ENCODE measurements around the gene PKP1.

GRCh38 chr1:201248721-201249559 lies 34.4 kb upstream of the PKP1 start:
- TF ChIP-seq CTCF (IDR thresholded peaks at IDR 0.05 in 8 of 11, conservative IDR thresholded peaks at IDR 0.05 in 3 of 11): no peak
- no peak for TF ChIP-seq POLR2AphosphoS5 (IDR thresholded peaks at IDR 0.05)
- no peak for TF ChIP-seq POLR2A (IDR thresholded peaks at IDR 0.05)
